Erythroblast (primary cell): ENCODE results near the gene LRFN2.

Source experiments
- GATA1 ChIP-seq: IDR thresholded peaks from 2 replicates; pipeline ENCODE4 v1.6.1; 2011; ENCODE audit warnings: low read depth, mild to moderate bottlenecking, control low read depth, low read length, moderate library complexity
- POLR2A ChIP-seq: IDR thresholded peaks from 2 replicates; pipeline ENCODE4 v1.6.1; 2011; ENCODE audit warnings: mild to moderate bottlenecking, low read length

DNA sequence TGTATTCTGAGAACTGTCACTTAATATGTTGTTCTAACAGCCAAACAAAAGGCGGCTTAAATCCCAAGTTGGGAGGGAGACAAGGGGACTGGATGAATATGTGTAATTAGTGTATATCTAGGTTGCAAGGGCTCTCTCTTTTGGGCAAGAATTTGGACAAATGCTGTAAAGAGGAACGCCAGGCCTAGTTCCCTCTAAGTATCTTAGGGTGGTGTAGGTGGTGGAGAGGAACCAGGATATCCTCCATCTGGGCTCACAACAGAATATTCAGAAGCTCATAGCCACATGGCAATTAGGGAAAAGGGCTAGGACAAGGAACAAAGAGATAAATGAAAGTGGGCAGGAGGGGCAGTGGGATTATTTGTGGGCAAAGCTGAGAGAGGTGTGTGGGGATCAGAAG, 149.5 kb downstream of the LRFN2 start:
- TF ChIP-seq POLR2A (no peak), GATA1 (no peak)
